GM12878 (cell line): ENCODE results near the gene NSMCE3. TPM values are rescaled to one million over a fixed set of nuclear protein-coding genes. Genes with fewer than 3 reads are reported as not detected.

ENCODE experiments used
- ATAC-seq: fragments of 200-7000 bp; cut with Tn5 transposase; 3 replicates; pipeline ENCODE4 v1.9.1; 2020; ENCODE audit warnings: mild to moderate bottlenecking, moderate library complexity
- BruUV-seq: library from RNA; stranded (reverse); fragments of 400-500 nt; replicated peaks from 2 replicates; lab custom pipeline; 2021; lab: Mats Ljungman, UMichigan
- CTCF ChIA-PET: fragments of 300-600 bp; sonication (Branson Sonifier 250); formaldehyde crosslinking; extraction: SDS; loops from one replicate; lab custom pipeline; 2021; ENCODE audit warnings: inconsistent platforms; lab: Yijun Ruan, JAX
- POLR2A ChIA-PET: fragments of 350-600 bp; formaldehyde crosslinking; extraction: SDS; loops from one replicate; lab custom pipeline; 2021; ENCODE audit warnings: inconsistent platforms; lab: Charles Lee
- RAD21 ChIA-PET: fragments of 300-600 bp; sonication (Branson Sonifier 250); formaldehyde crosslinking; loops from one replicate; lab custom pipeline; 2023; ENCODE audit warnings: antibody characterized with exemption; ENCODE audit not compliant: unreplicated experiment; lab: Charles Lee
- SMC1A ChIA-PET: fragments of 300-600 bp; sonication (Branson Sonifier 250); formaldehyde crosslinking; loops from one replicate; lab custom pipeline; 2023; ENCODE audit not compliant: unreplicated experiment, uncharacterized antibody; lab: Charles Lee
- DNase-seq: peaks from one replicate; pipeline ENCODE4 v3.0.0-alpha.2; 2011; ENCODE audit warnings: low read depth, low spot score
- FAIRE-seq: peaks from 3 replicates; lab custom pipeline; 2011; peaks lifted over from hg19 to GRCh38; lab: Jason Lieb, UNC
- H2AFZ ChIP-seq: 2 replicates; pipeline ENCODE4 v1.6.0; 2011; ENCODE audit warnings: low read depth, low read length, control low read depth; ENCODE audit not compliant: control insufficient read depth
- H3K27ac ChIP-seq: 2 replicates; pipeline ENCODE4 v1.5.1; 2011; ENCODE audit warnings: control low read depth; ENCODE audit not compliant: control insufficient read depth, insufficient read depth
- H3K27me3 ChIP-seq, 2 experiments: replicated peaks in 1 of 2; 2 replicates each; pipeline versions ENCODE4 v1.6.0 to v1.6.1; 2011; ENCODE audit warnings: low read length in 1 of 2; ENCODE audit not compliant: control insufficient read depth in 2 of 2, insufficient read depth in 2 of 2
- H3K36me3 ChIP-seq, 2 experiments: 2 replicates each; pipeline ENCODE4 v1.5.1; 2011; ENCODE audit warnings: low read length in 1 of 2; ENCODE audit not compliant: control insufficient read depth in 2 of 2, insufficient read depth in 2 of 2
- H3K4me1 ChIP-seq: 2 replicates; pipeline ENCODE4 v1.6.1; 2011; ENCODE audit warnings: mild to moderate bottlenecking, low read length, moderate library complexity, mixed read lengths; ENCODE audit not compliant: control insufficient read depth, insufficient read depth
- H3K4me2 ChIP-seq: 2 replicates; pipeline ENCODE4 v1.6.0; 2011; ENCODE audit warnings: control low read depth; ENCODE audit not compliant: control insufficient read depth, insufficient read depth
- H3K4me3 ChIP-seq: fragments of 200-600 bp; sonication (generic); 2 replicates; pipeline ENCODE4 v1.5.1; 2016
- H3K79me2 ChIP-seq: 2 replicates; pipeline ENCODE4 v1.6.0; 2011; ENCODE audit warnings: low read length; ENCODE audit not compliant: control insufficient read depth, insufficient read depth
- H3K9ac ChIP-seq: 2 replicates; pipeline ENCODE4 v1.8.0; 2011; ENCODE audit warnings: low read length, control low read depth, mixed read lengths; ENCODE audit not compliant: control insufficient read depth, insufficient read depth
- H3K9me3 ChIP-seq: replicated peaks from 3 replicates; pipeline ENCODE4 v1.5.1; 2011; ENCODE audit warnings: mild to moderate bottlenecking, low read length; ENCODE audit not compliant: control insufficient read depth, insufficient read depth
- H4K20me1 ChIP-seq: 2 replicates; pipeline ENCODE4 v1.6.0; 2011; ENCODE audit not compliant: control insufficient read depth, insufficient read depth
- PML ChIP-seq: IDR thresholded peaks from 2 replicates; pipeline ENCODE4 v1.6.1; 2012; ENCODE audit warnings: low read length, inconsistent platforms
- WGBS: methylation state at CpG from one replicate; pipeline ENCODE4 v1.1.6; 2016; ENCODE audit warnings: low lambda C conversion rate; ENCODE audit not compliant: insufficient replicate concordance, insufficient coverage; ENCODE audit errors: missing lambda C conversion rate; 5-methylcytosine and 5-hydroxymethylcytosine counted together
- in situ Hi-C: fragments of 300-500 bp; cut with MboI; formaldehyde crosslinking; loops from 9 replicates; pipeline ENCODE4 v1.14.3; 2018; ENCODE audit warnings: mixed read lengths
- intact Hi-C: fragments of 100-400 bp; cut with micrococcal nuclease; formaldehyde crosslinking; loops from one replicate; pipeline ENCODE4 v1.14.2; 2022; ENCODE audit not compliant: unreplicated experiment
- polyA plus RNA-seq, 11 experiments: library from polyadenylated mRNA; depleted of rRNA in 4 of 11; unstranded in 6 of 11; stranded (reverse) in 5 of 11; fragments of >200 nt; fragmentation: Nextera tagmentation in 4 of 11; fragmentation: Illumina TruSeq in 1 of 11; extraction: Ambion mirVana in 4 of 11; extraction: Trizol in 1 of 11; gene quantifications; 1 replicate in 1 of 11; 2 replicates in 10 of 11; pipeline versions ENCODE4 v1.2.1 to v1.2.3, GENCODE V29; 2011 to 2016; ENCODE audit warnings: inconsistent platforms in 2 of 11, missing spikeins in 2 of 11, low read depth in 1 of 11
- total RNA-seq, 4 experiments: library from RNA; depleted of rRNA in 3 of 4; stranded (reverse); fragments of >200 nt in 3 of 4; fragmentation: Illumina TruSeq in 1 of 4; extraction: Trizol in 1 of 4; gene quantifications; 2 replicates each; pipeline versions ENCODE4 v1.2.1 to v1.2.3, GENCODE V29; 2013 to 2021
- TF ChIP-seq, protein P1 (sequence below): IDR thresholded peaks from 2 replicates; pipeline ENCODE4 v1.6.1; 2012; ENCODE audit warnings: mild to moderate bottlenecking, low read depth, low read length

Gene NSMCE3
- total and polyA plus RNA-seq, 10 of the 15 experiments (the other 5 are each of a cell fraction or from before 2014, with no cell fraction given) = 3.7 to 30.0 (median 19.2) TPM

DNA sequence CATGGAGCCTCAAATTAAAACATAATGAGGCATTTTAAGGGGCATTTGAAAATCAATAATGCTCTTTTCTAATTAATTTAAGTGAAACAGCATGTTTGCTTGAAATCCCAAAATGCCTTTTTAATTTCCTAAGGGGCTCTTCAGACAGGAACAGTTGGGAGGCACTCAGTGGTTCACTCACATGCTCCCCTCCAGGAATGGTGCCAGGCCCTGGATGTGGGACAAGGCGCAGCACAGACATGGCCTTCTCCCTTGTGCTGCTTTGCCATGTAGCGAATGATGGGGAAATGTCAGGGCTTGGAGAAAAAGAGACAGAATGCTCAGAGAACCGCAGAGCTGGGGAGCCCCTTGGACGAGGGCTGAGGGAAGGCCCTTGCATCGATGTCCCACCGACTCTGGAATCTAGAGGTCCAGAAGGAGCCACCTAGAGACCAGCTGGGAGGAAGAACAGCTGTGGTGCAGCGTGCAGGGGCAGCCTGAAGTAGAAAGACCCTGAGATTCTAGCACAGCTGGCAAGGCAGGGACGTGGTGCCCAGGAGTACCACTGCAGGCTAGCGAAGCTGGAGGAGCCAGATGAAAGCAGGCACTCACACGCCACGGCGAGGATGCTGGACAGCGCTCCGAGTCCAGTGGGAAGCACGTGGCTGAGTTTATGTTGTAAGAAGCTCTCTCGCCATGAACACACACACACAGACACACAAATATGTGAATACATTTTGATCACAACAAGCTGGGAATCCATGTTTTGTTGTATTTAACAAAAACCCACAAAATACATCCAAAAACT, 27.0 kb downstream of the NSMCE3 start:
- CTCF ChIA-PET = interaction anchor here (0.6 to 1.0 kb wide), 2 partner anchors 103 to 666 kb away, joined by 3 to 6 read pairs; no protein-coding TSS in a partner anchor
- H3K4me3 ChIP-seq = no peak overlapping the region
- FAIRE-seq (no peak), ATAC-seq (no peak), DNase-seq (no peak)
- no peak overlapping the region for H3K27ac ChIP-seq
- in situ Hi-C loops (no loop called here), intact Hi-C loops (no loop called here)
- H3K9me3 ChIP-seq = no peaks in the 10 kb centered on the region
- POLR2A ChIA-PET = no interaction called here
- BruUV-seq = no TSS peak
- SMC1A ChIA-PET = no interaction called here
- H3K79me2 ChIP-seq = no peaks in the 10 kb centered on the region
- WGBS = 59% methylated on average over 16 of the region's 16 CpGs
- RAD21 ChIA-PET = no interaction called here
- no peaks in the 10 kb centered on the region for H3K4me1 ChIP-seq
- no peak overlapping the region for H2AFZ ChIP-seq
- no peaks in the 10 kb centered on the region for H3K36me3 ChIP-seq
- H3K4me2 ChIP-seq = no peak overlapping the region
- H3K9ac ChIP-seq = no peak overlapping the region
- no peaks in the 10 kb centered on the region for H4K20me1 ChIP-seq
- no peaks in the 10 kb centered on the region for H3K27me3 ChIP-seq
- TF ChIP-seq, protein P1, sequence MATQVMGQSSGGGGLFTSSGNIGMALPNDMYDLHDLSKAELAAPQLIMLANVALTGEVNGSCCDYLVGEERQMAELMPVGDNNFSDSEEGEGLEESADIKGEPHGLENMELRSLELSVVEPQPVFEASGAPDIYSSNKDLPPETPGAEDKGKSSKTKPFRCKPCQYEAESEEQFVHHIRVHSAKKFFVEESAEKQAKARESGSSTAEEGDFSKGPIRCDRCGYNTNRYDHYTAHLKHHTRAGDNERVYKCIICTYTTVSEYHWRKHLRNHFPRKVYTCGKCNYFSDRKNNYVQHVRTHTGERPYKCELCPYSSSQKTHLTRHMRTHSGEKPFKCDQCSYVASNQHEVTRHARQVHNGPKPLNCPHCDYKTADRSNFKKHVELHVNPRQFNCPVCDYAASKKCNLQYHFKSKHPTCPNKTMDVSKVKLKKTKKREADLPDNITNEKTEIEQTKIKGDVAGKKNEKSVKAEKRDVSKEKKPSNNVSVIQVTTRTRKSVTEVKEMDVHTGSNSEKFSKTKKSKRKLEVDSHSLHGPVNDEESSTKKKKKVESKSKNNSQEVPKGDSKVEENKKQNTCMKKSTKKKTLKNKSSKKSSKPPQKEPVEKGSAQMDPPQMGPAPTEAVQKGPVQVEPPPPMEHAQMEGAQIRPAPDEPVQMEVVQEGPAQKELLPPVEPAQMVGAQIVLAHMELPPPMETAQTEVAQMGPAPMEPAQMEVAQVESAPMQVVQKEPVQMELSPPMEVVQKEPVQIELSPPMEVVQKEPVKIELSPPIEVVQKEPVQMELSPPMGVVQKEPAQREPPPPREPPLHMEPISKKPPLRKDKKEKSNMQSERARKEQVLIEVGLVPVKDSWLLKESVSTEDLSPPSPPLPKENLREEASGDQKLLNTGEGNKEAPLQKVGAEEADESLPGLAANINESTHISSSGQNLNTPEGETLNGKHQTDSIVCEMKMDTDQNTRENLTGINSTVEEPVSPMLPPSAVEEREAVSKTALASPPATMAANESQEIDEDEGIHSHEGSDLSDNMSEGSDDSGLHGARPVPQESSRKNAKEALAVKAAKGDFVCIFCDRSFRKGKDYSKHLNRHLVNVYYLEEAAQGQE = 0 out of 2 replicates have a peak, but pooled peaks have one; percentile 48
- no peak for TF ChIP-seq PML
